Heart left ventricle (tissue), 13 donors: Measurements from ENCODE around the gene DOCK2.

ENCODE experiments used
- POLR2A ChIP-seq, 2 donors: fragments of 450-650 bp; IDR thresholded peaks; one replicate each; pipeline ENCODE4 v1.6.1; 2017; ENCODE audit warnings: antibody characterized with exemption in 2 of 2, mild to moderate bottlenecking in 2 of 2, moderate library complexity in 2 of 2
- TF ChIP-seq, protein P1 (sequence below), 12 donors: fragments of 200-600 bp; sonication (generic) in 4 of 12; IDR thresholded peaks; one replicate each; pipeline versions ENCODE4 v1.5.0 to v1.8.0; 2018 to 2022; ENCODE audit warnings: antibody characterized with exemption in 12 of 12, mild to moderate bottlenecking in 5 of 12
- donor health status: ischemic (EF 13 %, LVEDD 7.1; RV severe dilation, severe dysfunction).
- donor health status: DM: no; HTN: yes; CAD: no.
- donor health status: DM: no; HTN: no; CAD: no.
- donor health status: ischemic (EF 25% LVEDD 6.9; RV normal size, moderate dysfunction).
- donor health status: ischemic (EF 25% LVEDD 5.7; RV mildly dilated, moderate dysfunction).
- donor health status: ischemic (EF 35%, LVEDD 5.7; RV mildly dilated, moderate dysfunction).
- donor health status: nonischemic (EF 11% LVEDD 7.7; RV severe dilation, severe dysfunction).
- donor health status: DM: yes; HTN: yes; CAD: no.
- donor health status: PGD.
- donor health status: ischemic (EF 29% LVEDD 5.4; RV normal size, mild dysfunction).
- donor health status: nonischemic (EF 23%, LVEDD 6.1; RV moderate dilation, normal function).

DNA sequence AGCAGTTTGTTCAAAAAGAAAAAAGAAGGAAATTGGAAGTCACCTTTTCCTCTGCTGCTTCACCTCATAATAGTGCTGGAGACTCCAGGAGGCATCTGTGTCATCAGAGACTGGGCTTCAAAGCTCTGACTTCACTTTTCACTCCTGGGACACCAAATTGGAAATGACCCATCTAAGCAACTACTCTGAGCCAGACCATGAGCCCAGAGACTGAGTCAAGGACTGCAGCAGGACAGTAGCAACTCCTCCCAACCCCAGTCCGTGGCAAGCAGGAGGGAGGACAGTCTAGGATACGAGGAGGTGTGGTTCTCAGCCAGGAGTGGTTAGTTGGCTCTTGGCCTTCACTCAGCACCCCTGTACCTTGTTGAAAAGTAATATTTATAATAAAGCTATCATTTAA is 211.7 kb downstream of the DOCK2 start:
- TF ChIP-seq, protein P1, sequence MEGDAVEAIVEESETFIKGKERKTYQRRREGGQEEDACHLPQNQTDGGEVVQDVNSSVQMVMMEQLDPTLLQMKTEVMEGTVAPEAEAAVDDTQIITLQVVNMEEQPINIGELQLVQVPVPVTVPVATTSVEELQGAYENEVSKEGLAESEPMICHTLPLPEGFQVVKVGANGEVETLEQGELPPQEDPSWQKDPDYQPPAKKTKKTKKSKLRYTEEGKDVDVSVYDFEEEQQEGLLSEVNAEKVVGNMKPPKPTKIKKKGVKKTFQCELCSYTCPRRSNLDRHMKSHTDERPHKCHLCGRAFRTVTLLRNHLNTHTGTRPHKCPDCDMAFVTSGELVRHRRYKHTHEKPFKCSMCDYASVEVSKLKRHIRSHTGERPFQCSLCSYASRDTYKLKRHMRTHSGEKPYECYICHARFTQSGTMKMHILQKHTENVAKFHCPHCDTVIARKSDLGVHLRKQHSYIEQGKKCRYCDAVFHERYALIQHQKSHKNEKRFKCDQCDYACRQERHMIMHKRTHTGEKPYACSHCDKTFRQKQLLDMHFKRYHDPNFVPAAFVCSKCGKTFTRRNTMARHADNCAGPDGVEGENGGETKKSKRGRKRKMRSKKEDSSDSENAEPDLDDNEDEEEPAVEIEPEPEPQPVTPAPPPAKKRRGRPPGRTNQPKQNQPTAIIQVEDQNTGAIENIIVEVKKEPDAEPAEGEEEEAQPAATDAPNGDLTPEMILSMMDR (IDR thresholded peaks at IDR 0.05): no peak
- TF ChIP-seq POLR2A (IDR thresholded peaks at IDR 0.05): no peak
